Muscle of leg (tissue), 11 donors: ENCODE measurements around the gene KIF26B. TPM values are rescaled to one million over a fixed set of nuclear protein-coding genes. Genes with fewer than 3 reads are reported as not detected.

Experiments
- DNase-seq: peaks from one replicate; pipeline ENCODE4 v3.0.0; 2013
- H3K27ac ChIP-seq: one replicate; pipeline ENCODE4 v1.5.1; 2013; ENCODE audit warnings: mild to moderate bottlenecking, low read length, control low read depth
- H3K27me3 ChIP-seq: one replicate; pipeline ENCODE4 v1.6.1; 2013; ENCODE audit warnings: low read length; ENCODE audit not compliant: control insufficient read depth, insufficient read depth
- H3K36me3 ChIP-seq: one replicate; pipeline ENCODE4 v1.6.1; 2013; ENCODE audit warnings: low read length; ENCODE audit not compliant: control insufficient read depth, insufficient read depth
- H3K4me1 ChIP-seq: one replicate; pipeline ENCODE4 v1.6.1; 2013; ENCODE audit warnings: low read length; ENCODE audit not compliant: control insufficient read depth, insufficient read depth
- H3K4me3 ChIP-seq: one replicate; pipeline ENCODE4 v1.5.1; 2013; ENCODE audit warnings: low read length, control low read depth
- H3K9me3 ChIP-seq: replicated peaks from 2 replicates; pipeline ENCODE4 v1.6.1; 2013; ENCODE audit warnings: low read depth, low read length; ENCODE audit not compliant: control insufficient read depth
- WGBS: methylation state at CpG from one replicate; pipeline ENCODE4 v1.1.5; 2013; ENCODE audit warnings: missing lambda C conversion rate; ENCODE audit not compliant: insufficient coverage; 5-methylcytosine and 5-hydroxymethylcytosine counted together
- polyA plus RNA-seq, 8 donors: library from polyadenylated mRNA; unstranded; fragments of 120-200 nt; gene quantifications; one replicate each; pipeline versions ENCODE4 v1.2.1 to v1.2.3, GENCODE V29; 2013; ENCODE audit warnings: inconsistent platforms in 1 of 8, low replicate concordance in 1 of 8; ENCODE audit not compliant: insufficient read length in 8 of 8, insufficient read depth in 1 of 8
- total RNA-seq: library from RNA; stranded (reverse); fragments of 120-200 nt; gene quantifications from one replicate; pipeline ENCODE4 v1.2.4, GENCODE V29; 2013

Gene KIF26B
- total and polyA plus RNA-seq, 9 donors = 0.89 to 2.4 (median 1.0) TPM

- Histone ChIP-seq H3K4me3 (no peak overlapping the region), H3K36me3 (no peaks in the 10 kb centered on the region), H3K27me3 (peaks cover 22% of the 10 kb centered on the region), H3K9me3 (no peaks in the 10 kb centered on the region), H3K27ac (no peak overlapping the region), H3K4me1 (no peaks in the 10 kb centered on the region)
- WGBS = 33% methylated on average over 5 of the region's 9 CpGs
- no peak for DNase-seq
These were observed 23.8 kb upstream of the KIF26B start for GRCh38 chr1:245131026-245131393.

DNA sequence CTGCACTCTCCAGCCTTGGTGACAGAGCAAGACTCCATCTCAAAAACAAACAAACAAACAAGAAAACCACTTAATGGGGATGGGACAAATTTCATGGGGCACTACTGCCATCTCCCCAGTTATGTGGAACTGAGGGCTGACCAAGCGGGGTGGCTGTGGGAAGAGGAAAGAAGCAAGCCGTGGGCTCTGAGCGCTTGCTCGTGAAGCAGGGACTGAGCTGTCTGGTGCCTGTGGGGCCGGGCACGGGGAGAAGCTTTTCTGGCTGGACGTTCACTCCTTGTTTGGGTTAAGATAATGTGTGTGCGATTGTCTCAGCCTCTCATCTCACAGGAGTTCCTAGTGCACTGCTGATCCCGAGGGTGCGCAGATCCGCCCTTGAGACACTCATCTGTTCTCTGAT is 22.0 kb upstream of the KIF26B start:
- H3K4me1 ChIP-seq = no peaks in the 10 kb centered on the region
- WGBS = 91% methylated on average over 4 of the region's 11 CpGs

DNA sequence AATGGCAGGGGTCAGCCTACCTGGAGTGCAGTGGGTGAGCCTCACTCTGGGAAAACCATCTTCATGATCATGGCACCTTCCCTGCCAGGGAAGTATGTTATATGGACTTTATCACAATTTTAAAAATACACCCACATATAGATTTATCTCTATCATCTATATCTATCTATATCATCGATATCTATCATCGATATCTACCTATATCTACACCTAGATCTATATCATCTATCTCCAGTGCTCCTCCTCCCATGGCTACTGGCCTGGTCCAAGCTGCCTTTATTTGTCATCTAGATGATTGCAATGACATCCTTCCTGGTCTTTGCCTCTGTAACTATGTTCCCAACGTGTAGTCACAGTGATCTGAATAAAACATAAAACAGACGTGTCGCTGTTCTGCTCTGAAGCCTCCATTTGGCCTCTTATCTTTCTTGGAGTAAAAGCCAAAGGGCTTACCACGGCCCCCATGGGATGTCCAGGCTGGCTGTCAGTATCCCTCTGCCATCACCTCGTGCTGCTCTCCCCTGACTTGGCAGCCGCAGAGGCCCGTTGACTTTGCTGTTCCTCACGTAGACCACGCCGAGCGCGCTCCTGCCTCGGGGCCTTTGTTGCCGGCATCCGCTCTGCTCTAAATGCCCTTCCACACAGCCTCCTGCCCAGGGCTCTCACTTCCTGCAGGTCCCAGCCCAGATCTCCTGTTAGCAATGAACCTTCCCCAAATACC is 20.6 kb upstream of the KIF26B start:
- H3K36me3 ChIP-seq = no peaks in the 10 kb centered on the region
- no peak overlapping the region for H3K27ac ChIP-seq
- no peak for DNase-seq
- 80% methylated on average over 17 of the region's 17 CpGs for WGBS
- no peak overlapping the region for H3K4me3 ChIP-seq
- H3K27me3 ChIP-seq = peaks cover 18% of the 10 kb centered on the region
- H3K9me3 ChIP-seq = no peaks in the 10 kb centered on the region
- H3K4me1 ChIP-seq = no peaks in the 10 kb centered on the region

More for the DNA sequence above, 22.0 kb upstream of the KIF26B start:
- no peaks in the 10 kb centered on the region for H3K9me3 ChIP-seq
- H3K27ac ChIP-seq = no peak overlapping the region
- H3K4me3 ChIP-seq = no peak overlapping the region
- H3K36me3 ChIP-seq = no peaks in the 10 kb centered on the region
- H3K27me3 ChIP-seq = peaks cover 22% of the 10 kb centered on the region
- no peak for DNase-seq

- Histone ChIP-seq H3K4me1 (no peaks in the 10 kb centered on the region), H3K9me3 (no peaks in the 10 kb centered on the region), H3K27ac (no peak overlapping the region), H3K4me3 (no peak overlapping the region), H3K27me3 (no peaks in the 10 kb centered on the region), H3K36me3 (no peaks in the 10 kb centered on the region)
- 86% methylated on average over 15 of the region's 18 CpGs for WGBS
- DNase-seq = no peak
These were observed 12.5 kb upstream of the KIF26B start for GRCh38 chr1:245142171-245142798.

- Histone ChIP-seq H3K36me3 (no peaks in the 10 kb centered on the region), H3K4me1 (no peaks in the 10 kb centered on the region), H3K9me3 (no peaks in the 10 kb centered on the region), H3K27me3 (no peaks in the 10 kb centered on the region), H3K4me3 (no peak overlapping the region), H3K27ac (no peak overlapping the region)
- 90% methylated on average over 14 of the region's 14 CpGs for WGBS
- DNase-seq = no peak
These were observed 11.8 kb upstream of the KIF26B start for GRCh38 chr1:245142976-245143375.

GRCh38 chr1:245143849-245144248 is 10.9 kb upstream of the KIF26B start:
- Histone ChIP-seq H3K9me3 (no peaks in the 10 kb centered on the region), H3K36me3 (no peaks in the 10 kb centered on the region), H3K27ac (no peak overlapping the region), H3K4me1 (no peaks in the 10 kb centered on the region), H3K27me3 (no peaks in the 10 kb centered on the region), H3K4me3 (no peak overlapping the region)
- DNase-seq = no peak
- 79% methylated on average over 8 of the region's 8 CpGs for WGBS

- no peak for DNase-seq
- H3K4me1 ChIP-seq = peaks cover under 1% of the 10 kb centered on the region
- no peaks in the 10 kb centered on the region for H3K9me3 ChIP-seq
- no peaks in the 10 kb centered on the region for H3K36me3 ChIP-seq
- H3K4me3 ChIP-seq = no peak overlapping the region
- WGBS = 87% methylated on average over 3 of the region's 3 CpGs
- H3K27me3 ChIP-seq = peaks cover 11% of the 10 kb centered on the region
- H3K27ac ChIP-seq = no peak overlapping the region
These were observed 6.7 kb upstream of the KIF26B start for GRCh38 chr1:245148069-245148468.

DNA sequence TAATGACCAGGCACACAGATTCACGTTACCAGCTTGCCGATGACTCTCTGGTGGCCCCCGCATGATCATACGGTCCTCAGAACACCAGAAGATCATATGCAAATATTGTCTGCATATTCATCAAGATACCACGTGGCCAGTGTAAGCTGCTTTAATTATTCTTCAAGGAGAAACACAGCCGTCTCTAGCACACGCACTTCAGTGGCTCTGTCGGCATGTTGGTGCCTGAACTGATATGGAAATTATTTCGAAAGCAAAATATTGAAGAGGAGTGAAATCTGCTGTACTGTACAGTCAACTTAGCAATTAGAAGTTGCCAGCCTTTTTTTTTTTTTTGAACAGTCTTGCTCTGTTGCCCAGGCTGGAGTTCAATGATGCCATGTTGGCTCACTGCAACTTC is 5.9 kb upstream of the KIF26B start:
- Histone ChIP-seq H3K36me3 (no peaks in the 10 kb centered on the region), H3K4me3 (no peak overlapping the region), H3K27me3 (peaks cover 19% of the 10 kb centered on the region), H3K9me3 (no peaks in the 10 kb centered on the region), H3K27ac (no peak overlapping the region), H3K4me1 (peaks cover 8% of the 10 kb centered on the region)
- no peak for DNase-seq
- 84% methylated on average over 5 of the region's 9 CpGs for WGBS

- DNase-seq = peak; percentile 84
These were observed 1.7 kb upstream of the KIF26B start for GRCh38 chr1:245153081-245153551.

GRCh38 chr1:245153552-245154428 is 995 bp upstream of the KIF26B start:
- peaks cover 34% of the 10 kb centered on the region for H3K4me1 ChIP-seq
- peak overlapping the region; percentile 49 for H3K4me3 ChIP-seq
- no peak overlapping the region for H3K27ac ChIP-seq
- DNase-seq = peak; percentile 43
- under 1% methylated on average over 64 of the region's 76 CpGs for WGBS
- no peaks in the 10 kb centered on the region for H3K9me3 ChIP-seq
- H3K27me3 ChIP-seq = peaks cover 59% of the 10 kb centered on the region
- no peaks in the 10 kb centered on the region for H3K36me3 ChIP-seq

More at GRCh38 chr1:245153081-245153551, 1.7 kb upstream of the KIF26B start:
- 0% methylated on average over 22 of the region's 29 CpGs for WGBS
- Histone ChIP-seq H3K4me1 (peaks cover 34% of the 10 kb centered on the region), H3K27me3 (peaks cover 56% of the 10 kb centered on the region), H3K36me3 (no peaks in the 10 kb centered on the region), H3K4me3 (peak overlapping the region; percentile 49), H3K9me3 (no peaks in the 10 kb centered on the region), H3K27ac (no peak overlapping the region)
